Measurements from ENCODE around the gene PPM1B. TPM values are rescaled to one million over a fixed set of nuclear protein-coding genes. Genes with fewer than 3 reads are reported as not detected.

PPM1B gene
- total and polyA plus RNA-seq, 10 of the 15 experiments (the other 5 are each of a cell fraction or from before 2014, with no cell fraction given): 12.5 to 53.4 (median 33.7) TPM

- no TSS peak for BruUV-seq (replicated peaks)
- no peak overlapping the region for H3K4me3 ChIP-seq
- no peak overlapping the region for H3K9ac ChIP-seq (ENCODE audit: control insufficient read depth, insufficient read depth, low read length)
- no peaks in the 10 kb centered on the region for H3K36me3 ChIP-seq (ENCODE audit: control insufficient read depth in 2 of 2, insufficient read depth in 2 of 2, low read length in 1 of 2)
- H3K4me2 ChIP-seq (ENCODE audit: control insufficient read depth, insufficient read depth): no peak overlapping the region
- in situ Hi-C loops (cut with MboI): no loop called here
- H4K20me1 ChIP-seq (ENCODE audit: control insufficient read depth, insufficient read depth): no peaks in the 10 kb centered on the region
- 74% methylated on average over 3 of the region's 3 CpGs for WGBS (ENCODE audit: insufficient coverage, insufficient replicate concordance, low lambda C conversion rate, missing lambda C conversion rate)
- ChIA-PET RAD21 (ENCODE audit: unreplicated experiment) (no interaction called here), SMC1A (ENCODE audit: uncharacterized antibody, unreplicated experiment) (interaction anchor here (0.8 to 1.1 kb wide), 2 partner anchors 23 to 24 kb away, joined by 3 read pairs; no protein-coding TSS in a partner anchor), POLR2A (interaction anchor here (0.7 kb wide), 2 partner anchors 51 to 263 kb away, joined by 4 to 6 read pairs; no protein-coding TSS in a partner anchor), CTCF (interaction anchor here (0.9 to 1.4 kb wide), 3 partner anchors 9 to 223 kb away, joined by 3 to 5 read pairs (median 3); no protein-coding TSS in a partner anchor)
- TF ChIP-seq SRF (IDR thresholded peaks at IDR 0.05; ENCODE audit: low read depth in 2 of 2, low read length in 2 of 2): no peak
- no peak for TF ChIP-seq RFX5 (IDR thresholded peaks at IDR 0.05; ENCODE audit: low read depth, low read length)
- TF ChIP-seq WRNIP1 (IDR thresholded peaks at IDR 0.05; ENCODE audit: borderline replicate concordance, low read depth, low read length): no peak
- TF ChIP-seq POLR2A (IDR thresholded peaks at IDR 0.05; ENCODE audit: low read depth, low read length): no peak
- no peak for TF ChIP-seq ZNF687 (IDR thresholded peaks at IDR 0.05)
- no peak for TF ChIP-seq SIX5 (IDR thresholded peaks at IDR 0.05; ENCODE audit: low read depth, low read length, severe bottlenecking)
- TF ChIP-seq BMI1 (IDR thresholded peaks at IDR 0.05; ENCODE audit: borderline replicate concordance): no peak
- no peak for TF ChIP-seq E2F8 (IDR thresholded peaks at IDR 0.05; ENCODE audit: low read depth, partially characterized antibody)
- no peak for TF ChIP-seq ZNF274 (IDR thresholded peaks at IDR 0.05; ENCODE audit: insufficient read depth, insufficient read length)
- no peak for TF ChIP-seq FOXM1 (IDR thresholded peaks at IDR 0.05; ENCODE audit: low read depth, low read length)
- no peak for TF ChIP-seq ZNF384 (IDR thresholded peaks at IDR 0.05; ENCODE audit: borderline replicate concordance, low read depth, low read length)
- no peak for TF ChIP-seq TARDBP (IDR thresholded peaks at IDR 0.05; ENCODE audit: borderline replicate concordance)
- no peaks in the 10 kb centered on the region for H3K9me3 ChIP-seq (replicated peaks; ENCODE audit: control insufficient read depth, insufficient read depth, low read length)
- FAIRE-seq (no peak), ATAC-seq (peak; percentile 20; the same call in 1 of the 3 replicates), DNase-seq (ENCODE audit: low read depth, low spot score) (no peak)
- H3K4me1 ChIP-seq (ENCODE audit: control insufficient read depth, insufficient read depth, low read length): no peaks in the 10 kb centered on the region
- no peak overlapping the region for H2AFZ ChIP-seq (ENCODE audit: control insufficient read depth, low read depth, low read length)
- intact Hi-C loops (cut with micrococcal nuclease; ENCODE audit: unreplicated experiment): no loop called here
- H3K79me2 ChIP-seq (ENCODE audit: control insufficient read depth, insufficient read depth, low read length): no peaks in the 10 kb centered on the region
- no peaks in the 10 kb centered on the region for H3K27me3 ChIP-seq (replicated peaks in 1 of 2; ENCODE audit: control insufficient read depth in 2 of 2, insufficient read depth in 2 of 2, low read length in 1 of 2)
- no peak overlapping the region for H3K27ac ChIP-seq (ENCODE audit: control insufficient read depth, insufficient read depth)
These were observed 98.7 kb downstream of the PPM1B start for GRCh38 chr2:44267269-44267795.

Data from GM12878 (cell line).